DMS 273 (cell line): Measurements from ENCODE around the gene PAK5.

Experiments
- DNase-seq: peaks from one replicate; lab custom pipeline; 2025; ENCODE audit not compliant: unreplicated experiment; lab: John Stamatoyannopoulos, UW

PAK5 gene

DNA sequence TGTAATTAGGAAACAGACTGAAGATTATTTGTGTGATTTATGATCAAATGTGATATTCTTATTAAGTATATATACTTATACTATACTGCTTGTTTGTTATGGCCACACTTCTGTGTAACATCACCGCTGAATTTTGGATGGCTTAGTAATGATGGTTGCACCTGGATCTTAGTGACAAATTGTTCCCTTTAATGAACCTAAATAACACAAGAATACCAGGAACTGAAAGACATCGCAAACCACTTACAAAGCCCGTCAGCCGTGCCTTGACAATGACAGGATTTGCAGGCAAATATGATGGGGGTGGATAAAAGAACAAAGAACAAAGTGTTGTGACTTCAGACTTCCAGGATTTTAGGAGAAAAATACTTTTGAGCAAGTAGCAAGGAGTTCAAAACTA is 257.4 kb downstream of the PAK5 start:
- no peak for DNase-seq

- no peak for DNase-seq
Observed at GRCh38 chr20:9578594-9578993, 260.3 kb downstream of the PAK5 start.

- no peak for DNase-seq
Observed at GRCh38 chr20:9577397-9577796, 261.5 kb downstream of the PAK5 start.

DNA sequence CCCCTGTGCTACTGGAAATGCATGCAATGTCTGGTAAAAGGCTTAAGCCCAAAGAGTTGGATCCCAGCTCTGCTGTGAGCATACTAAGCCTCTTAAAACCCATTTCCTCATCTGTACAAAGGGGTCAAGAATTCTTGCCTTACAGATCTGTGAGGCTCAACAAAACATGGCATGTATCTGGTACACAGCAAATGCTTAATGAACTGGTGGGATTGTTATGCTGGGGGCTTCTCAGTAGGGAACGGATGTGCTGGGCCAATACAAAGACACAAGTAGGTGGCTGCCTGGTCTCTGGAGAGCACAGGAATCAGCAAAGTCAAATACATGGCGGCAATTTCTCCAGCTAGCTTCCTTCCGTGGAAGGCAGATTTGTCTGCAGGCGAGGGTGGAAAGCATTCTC is 262.2 kb downstream of the PAK5 start:
- no peak for DNase-seq

GRCh38 chr20:9575836-9576235 is 263.0 kb downstream of the PAK5 start:
- DNase-seq = no peak

GRCh38 chr20:9574776-9575175 is 264.1 kb downstream of the PAK5 start:
- no peak for DNase-seq

- no peak for DNase-seq
Observed at GRCh38 chr20:9574181-9574580, 264.7 kb downstream of the PAK5 start.

- no peak for DNase-seq
Observed at GRCh38 chr20:9573335-9574151, 265.3 kb downstream of the PAK5 start.

- DNase-seq = no peak
Observed at GRCh38 chr20:9572670-9573069, 266.2 kb downstream of the PAK5 start.

DNA sequence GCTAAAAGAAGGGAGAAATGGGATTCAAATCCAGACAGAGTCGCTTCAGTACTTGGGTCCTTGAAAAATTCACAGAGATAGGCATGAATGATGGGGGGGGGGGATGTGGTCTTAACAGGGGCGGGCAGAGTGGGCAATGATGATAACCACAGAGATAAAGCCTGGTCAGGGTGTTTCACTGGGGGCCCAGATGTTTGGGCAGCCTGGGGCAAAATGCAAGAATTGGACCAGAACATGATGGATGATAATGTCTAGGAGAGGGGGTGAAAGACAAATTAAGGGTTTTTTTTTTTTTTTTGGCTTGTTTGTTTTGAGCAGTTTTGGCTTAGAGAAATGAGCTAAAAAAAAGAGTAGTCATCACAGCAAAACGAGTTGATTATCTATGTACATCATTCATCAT is 267.1 kb downstream of the PAK5 start:
- no peak for DNase-seq

DNA sequence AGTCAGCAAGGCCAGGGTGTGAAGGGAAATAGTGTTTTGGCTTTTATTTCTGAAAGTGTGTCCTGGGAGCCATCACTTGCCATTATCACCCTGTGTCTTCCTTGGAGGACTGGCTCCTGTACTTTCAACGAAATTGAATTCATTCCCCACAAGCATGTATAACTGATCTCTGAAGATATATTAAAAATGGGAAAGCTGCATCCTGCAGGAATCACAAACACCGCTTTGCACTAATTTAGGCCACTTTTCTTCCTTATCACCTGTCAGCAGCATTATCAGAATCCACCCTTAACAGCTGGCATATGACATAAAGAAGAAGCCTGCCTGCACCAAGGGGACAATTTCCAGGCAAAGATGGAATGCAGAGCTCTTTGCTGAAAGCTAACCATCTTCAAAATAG is 268.3 kb downstream of the PAK5 start:
- DNase-seq = no peak

- no peak for DNase-seq
Observed at GRCh38 chr20:9566977-9567376, 271.9 kb downstream of the PAK5 start.

- DNase-seq = no peak
Observed at GRCh38 chr20:9565910-9566550, 272.8 kb downstream of the PAK5 start.

DNA sequence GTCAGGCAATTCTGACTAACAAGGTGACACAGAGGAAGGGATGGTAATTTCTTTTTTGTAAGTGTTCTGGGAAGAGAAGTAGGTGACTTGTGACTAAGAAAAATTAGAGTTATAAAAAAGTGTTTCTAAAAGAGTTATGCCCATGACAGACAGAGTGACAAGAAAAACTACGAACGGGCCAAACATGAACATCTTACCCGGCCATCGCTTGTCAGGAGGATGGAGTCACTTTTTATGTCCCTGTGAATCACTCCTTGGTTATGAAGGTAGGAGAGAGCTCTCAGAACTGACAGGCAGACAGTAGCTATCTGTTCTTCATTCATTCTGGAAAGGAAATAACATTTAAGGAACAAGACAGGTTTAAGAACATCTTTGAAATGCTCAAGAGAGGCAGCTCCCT is 281.5 kb downstream of the PAK5 start:
- DNase-seq = no peak

DNA sequence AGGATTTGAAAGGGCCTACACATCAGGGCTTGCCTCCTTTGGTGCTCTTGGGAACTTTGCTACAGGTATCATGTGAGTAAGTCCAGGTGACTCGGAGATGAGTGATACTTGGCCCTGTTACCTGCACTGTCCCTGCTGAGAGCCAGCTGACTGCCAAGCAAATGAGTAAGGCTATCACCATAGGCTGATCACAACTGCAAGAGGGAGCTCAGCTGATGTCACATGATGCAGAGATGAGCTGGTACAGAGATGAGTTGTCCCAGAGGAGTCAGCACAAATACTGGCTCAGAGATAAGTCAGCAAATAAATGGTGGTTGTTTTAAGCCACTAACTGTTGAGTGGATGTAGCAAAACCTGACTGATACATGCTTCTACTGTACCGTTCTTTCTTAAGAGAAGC is 283.1 kb downstream of the PAK5 start:
- DNase-seq = no peak

DNA sequence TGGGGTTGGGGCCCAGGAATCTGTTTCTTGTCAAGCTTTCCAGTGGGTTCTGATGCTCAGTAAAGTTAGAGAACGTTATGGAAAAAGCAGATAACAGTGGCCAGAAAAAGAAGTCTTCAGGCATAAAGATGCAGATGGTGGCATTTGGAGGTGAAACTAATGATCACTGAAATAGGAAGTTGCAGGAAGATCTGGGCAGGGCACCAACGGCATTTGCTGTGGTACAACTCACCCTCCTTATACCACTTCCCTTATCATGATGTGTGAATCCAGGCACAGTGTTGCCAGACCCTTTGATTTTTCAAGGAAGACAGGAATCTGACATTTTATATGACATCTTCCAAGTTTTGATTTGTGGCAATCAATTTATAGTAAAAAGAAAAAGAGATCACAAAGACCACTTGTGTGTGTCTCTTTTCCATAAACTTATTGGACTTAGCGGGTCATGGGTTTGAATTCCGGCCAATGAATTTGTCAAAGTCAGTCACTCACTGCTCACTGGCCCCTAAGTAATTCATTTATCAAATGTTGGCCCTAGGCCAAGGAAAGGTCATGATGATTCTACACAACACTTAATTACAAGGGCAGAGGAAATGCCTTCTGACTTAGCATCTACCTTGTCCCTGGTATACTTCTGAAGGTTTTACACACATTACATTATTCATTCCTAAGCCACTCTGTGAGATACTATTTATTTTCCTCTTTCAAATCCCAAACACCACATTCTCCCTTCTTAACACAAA is 286.9 kb downstream of the PAK5 start:
- peak; percentile 20 for DNase-seq

DNA sequence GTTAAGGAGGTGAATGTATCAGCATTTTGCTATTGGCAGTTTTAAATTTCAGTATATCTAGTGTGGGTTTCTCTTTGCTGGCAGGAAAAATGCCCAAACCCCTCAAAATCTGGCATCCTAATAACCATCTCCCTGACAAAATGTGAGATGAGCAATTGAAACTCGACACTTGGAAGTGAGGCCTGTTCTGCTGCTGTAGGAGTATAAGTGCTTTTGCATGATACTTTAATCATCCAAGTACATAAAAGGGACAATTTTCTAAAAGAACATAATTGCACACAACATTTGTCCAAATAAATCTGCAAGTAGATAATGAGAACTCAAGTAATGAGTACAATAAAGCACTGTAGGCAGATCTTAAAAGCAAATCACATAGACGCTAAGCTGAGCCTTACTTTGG is 288.0 kb downstream of the PAK5 start:
- no peak for DNase-seq

GRCh38 chr20:9550283-9550682 is 288.6 kb downstream of the PAK5 start:
- DNase-seq = no peak

- no peak for DNase-seq
Observed at GRCh38 chr20:9543214-9543613, 295.7 kb downstream of the PAK5 start.

DNA sequence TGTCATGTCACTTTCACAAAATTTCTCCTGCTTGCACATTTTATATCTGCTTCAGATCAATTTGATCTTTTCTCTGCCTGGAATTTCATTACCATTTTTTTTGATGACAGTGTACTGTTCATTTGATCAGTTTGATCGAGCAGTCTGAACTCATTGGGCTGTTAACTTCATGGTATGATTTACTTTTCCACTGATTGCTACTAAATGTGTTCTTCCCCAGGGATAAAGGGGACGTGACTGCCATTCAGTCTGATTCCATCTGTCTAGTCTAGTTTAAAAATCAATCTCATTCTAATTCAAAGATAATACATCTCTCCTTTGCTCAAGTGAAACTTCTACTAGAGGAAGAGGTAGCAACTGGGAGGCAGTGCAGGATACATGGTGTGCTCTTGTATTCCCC is 303.4 kb downstream of the PAK5 start:
- no peak for DNase-seq

DNA sequence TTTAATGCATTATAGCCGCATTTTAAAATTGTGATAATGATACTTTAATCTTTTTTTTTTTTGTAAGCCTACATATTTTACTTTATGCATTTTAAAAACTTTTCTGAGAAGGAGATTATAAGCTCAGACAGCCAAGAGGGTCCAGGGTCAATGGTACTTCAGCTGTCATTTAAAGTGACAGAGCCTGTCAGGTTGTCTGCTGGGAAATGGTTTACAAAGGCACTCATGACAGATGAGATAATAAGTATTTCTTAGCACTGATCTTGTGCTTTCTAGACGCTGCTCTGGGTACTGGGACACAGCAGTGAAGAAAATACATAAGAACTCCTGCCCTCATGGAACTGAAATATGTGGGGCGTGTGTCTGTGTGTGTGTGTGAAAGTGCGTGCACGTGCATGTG is 304.9 kb downstream of the PAK5 start:
- DNase-seq = no peak
